DOHH2 (cell line): Measurements from ENCODE around the gene GRM5.

ENCODE experiments used
- H3F3A ChIP-seq: fragments of 200-600 bp; sonication (generic), shearing (Covaris generic); 2 replicates; pipeline ENCODE4 v1.6.0; 2016; ENCODE audit warnings: antibody characterized with exemption, mild to moderate bottlenecking; ENCODE audit not compliant: control insufficient read depth, insufficient read depth
- H3K27ac ChIP-seq: fragments of 200-600 bp; sonication (generic); 2 replicates; pipeline ENCODE4 v1.5.1; 2014; ENCODE audit warnings: low read depth, mild to moderate bottlenecking, low read length, moderate library complexity
- H3K27me3 ChIP-seq: fragments of 200-600 bp; sonication (generic); 2 replicates; pipeline ENCODE4 v1.6.1; 2014; ENCODE audit warnings: mild to moderate bottlenecking, low read length, mixed read lengths; ENCODE audit not compliant: control insufficient read depth
- H3K36me3 ChIP-seq: fragments of 200-600 bp; sonication (generic); 2 replicates; pipeline ENCODE4 v1.6.1; 2014; ENCODE audit warnings: mild to moderate bottlenecking, low read length, moderate library complexity, mixed read lengths; ENCODE audit not compliant: control insufficient read depth
- H3K4me1 ChIP-seq: fragments of 200-600 bp; sonication (generic); 2 replicates; pipeline ENCODE4 v1.6.1; 2014; ENCODE audit warnings: mild to moderate bottlenecking, low read length, mixed read lengths; ENCODE audit not compliant: control insufficient read depth
- H3K4me2 ChIP-seq: fragments of 200-600 bp; sonication (generic); 2 replicates; pipeline ENCODE4 v1.6.0; 2014; ENCODE audit warnings: mild to moderate bottlenecking, low read length, moderate library complexity
- H3K4me3 ChIP-seq: fragments of 200-600 bp; sonication (generic); 2 replicates; pipeline ENCODE4 v1.5.1; 2014; ENCODE audit warnings: mild to moderate bottlenecking, low read length, mixed read lengths
- H3K79me2 ChIP-seq: fragments of 200-600 bp; sonication (generic); 2 replicates; pipeline ENCODE4 v1.6.1; 2014; ENCODE audit warnings: mild to moderate bottlenecking, low read length, mixed read lengths; ENCODE audit not compliant: control insufficient read depth
- H3K9me2 ChIP-seq: fragments of 200-600 bp; sonication (generic); replicated peaks from 2 replicates; pipeline ENCODE4 v1.6.1; 2014; ENCODE audit warnings: mild to moderate bottlenecking, low read length, mixed read lengths; ENCODE audit not compliant: control insufficient read depth
- H3K9me3 ChIP-seq: fragments of 200-600 bp; sonication (generic); 2 replicates; pipeline ENCODE4 v1.6.1; 2014; ENCODE audit warnings: antibody characterized with exemption, low read length, mixed read lengths; ENCODE audit not compliant: control insufficient read depth, insufficient read depth
- H4K20me1 ChIP-seq: fragments of 200-600 bp; sonication (generic); 2 replicates; pipeline ENCODE4 v1.6.0; 2014; ENCODE audit warnings: low read depth, mild to moderate bottlenecking, antibody characterized with exemption, low read length, moderate library complexity; ENCODE audit not compliant: control insufficient read depth, insufficient read depth
- EZH2phosphoT487 ChIP-seq: fragments of 200-600 bp; sonication (generic); IDR thresholded peaks from 2 replicates; pipeline ENCODE4 v1.6.1; 2017; ENCODE audit warnings: borderline replicate concordance, mild to moderate bottlenecking, antibody characterized with exemption, low read length, moderate library complexity, mixed read lengths
- TF ChIP-seq, protein P1 (sequence below): fragments of 200-600 bp; sonication (generic); IDR thresholded peaks from one replicate; pipeline ENCODE4 v1.5.1; 2014; ENCODE audit warnings: antibody characterized with exemption, mild to moderate bottlenecking, low read depth, low read length; ENCODE audit not compliant: poor library complexity, severe bottlenecking

GRM5 gene

DNA sequence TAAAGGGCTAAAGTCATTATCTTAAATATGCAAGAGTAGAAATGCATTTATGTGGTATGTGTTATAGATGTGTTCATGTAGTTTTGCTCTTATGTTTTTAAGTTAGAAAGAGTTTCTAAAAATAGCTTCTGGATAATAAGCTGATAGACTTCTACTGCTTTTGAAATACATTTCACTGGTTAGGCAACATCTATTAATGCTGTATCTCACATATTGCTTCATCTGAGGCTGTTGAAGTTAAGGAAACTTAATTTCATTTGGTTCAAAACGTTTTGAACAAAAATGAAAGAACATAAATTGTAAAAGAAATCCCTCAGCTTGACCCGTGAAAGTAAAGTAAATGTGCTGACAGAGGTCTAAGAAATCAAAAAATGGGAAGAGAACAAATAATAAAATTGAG, 564.2 kb downstream of the GRM5 start:
- Histone ChIP-seq H4K20me1 (no peaks in the 10 kb centered on the region), H3K4me3 (no peak overlapping the region), H3K79me2 (no peaks in the 10 kb centered on the region), H3K27ac (no peak overlapping the region), H3K9me3 (no peaks in the 10 kb centered on the region), H3F3A (no peaks in the 10 kb centered on the region), H3K36me3 (no peaks in the 10 kb centered on the region), H3K27me3 (no peaks in the 10 kb centered on the region), H3K4me1 (no peaks in the 10 kb centered on the region), H3K9me2 (no peaks in the 10 kb centered on the region), H3K4me2 (no peak overlapping the region)
- no peak for TF ChIP-seq EZH2phosphoT487
- TF ChIP-seq, protein P1, sequence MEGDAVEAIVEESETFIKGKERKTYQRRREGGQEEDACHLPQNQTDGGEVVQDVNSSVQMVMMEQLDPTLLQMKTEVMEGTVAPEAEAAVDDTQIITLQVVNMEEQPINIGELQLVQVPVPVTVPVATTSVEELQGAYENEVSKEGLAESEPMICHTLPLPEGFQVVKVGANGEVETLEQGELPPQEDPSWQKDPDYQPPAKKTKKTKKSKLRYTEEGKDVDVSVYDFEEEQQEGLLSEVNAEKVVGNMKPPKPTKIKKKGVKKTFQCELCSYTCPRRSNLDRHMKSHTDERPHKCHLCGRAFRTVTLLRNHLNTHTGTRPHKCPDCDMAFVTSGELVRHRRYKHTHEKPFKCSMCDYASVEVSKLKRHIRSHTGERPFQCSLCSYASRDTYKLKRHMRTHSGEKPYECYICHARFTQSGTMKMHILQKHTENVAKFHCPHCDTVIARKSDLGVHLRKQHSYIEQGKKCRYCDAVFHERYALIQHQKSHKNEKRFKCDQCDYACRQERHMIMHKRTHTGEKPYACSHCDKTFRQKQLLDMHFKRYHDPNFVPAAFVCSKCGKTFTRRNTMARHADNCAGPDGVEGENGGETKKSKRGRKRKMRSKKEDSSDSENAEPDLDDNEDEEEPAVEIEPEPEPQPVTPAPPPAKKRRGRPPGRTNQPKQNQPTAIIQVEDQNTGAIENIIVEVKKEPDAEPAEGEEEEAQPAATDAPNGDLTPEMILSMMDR = no peak

GRCh38 chr11:88495836-88496235, 569.9 kb downstream of the GRM5 start:
- H3K4me2 ChIP-seq = no peak overlapping the region
- H3K27me3 ChIP-seq = no peaks in the 10 kb centered on the region
- no peaks in the 10 kb centered on the region for H3K9me3 ChIP-seq
- no peaks in the 10 kb centered on the region for H3F3A ChIP-seq
- H3K9me2 ChIP-seq = no peaks in the 10 kb centered on the region; the same call in 1 of the 2 replicates
- no peak overlapping the region for H3K27ac ChIP-seq
- H3K36me3 ChIP-seq = no peaks in the 10 kb centered on the region
- H3K79me2 ChIP-seq = no peaks in the 10 kb centered on the region
- no peak overlapping the region for H3K4me3 ChIP-seq
- H4K20me1 ChIP-seq = no peaks in the 10 kb centered on the region
- no peaks in the 10 kb centered on the region for H3K4me1 ChIP-seq
- TF ChIP-seq EZH2phosphoT487 = no peak
- TF ChIP-seq, protein P1 = no peak

DNA sequence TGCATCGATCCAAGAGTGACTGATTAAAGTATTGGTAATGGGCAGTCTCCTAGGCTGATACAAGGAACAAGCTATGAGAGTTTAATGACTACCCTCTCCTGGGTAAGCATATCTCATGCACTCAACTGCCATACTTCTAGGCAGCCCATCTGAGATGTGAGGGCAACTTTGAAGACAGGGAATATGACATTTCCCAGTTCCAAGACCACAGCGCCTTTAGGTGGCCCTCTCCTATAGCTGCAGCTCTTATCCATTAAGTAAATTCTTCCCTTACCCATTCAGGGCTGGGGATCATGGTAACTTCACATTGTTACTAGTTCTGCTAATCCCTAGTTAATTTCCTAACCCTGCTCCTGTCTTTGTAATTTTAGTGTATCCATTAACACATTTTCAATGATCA, 570.9 kb downstream of the GRM5 start:
- Histone ChIP-seq H3F3A (no peaks in the 10 kb centered on the region), H3K79me2 (no peaks in the 10 kb centered on the region), H4K20me1 (no peaks in the 10 kb centered on the region), H3K9me3 (no peaks in the 10 kb centered on the region), H3K4me1 (no peaks in the 10 kb centered on the region), H3K27me3 (no peaks in the 10 kb centered on the region), H3K4me3 (no peak overlapping the region), H3K27ac (no peak overlapping the region), H3K36me3 (no peaks in the 10 kb centered on the region), H3K4me2 (no peak overlapping the region), H3K9me2 (no peaks in the 10 kb centered on the region; the same call in 1 of the 2 replicates)
- TF ChIP-seq, protein P1 = no peak
- no peak for TF ChIP-seq EZH2phosphoT487
